ENCODE measurements around the gene OR5AN1. TPM values are rescaled to one million over a fixed set of nuclear protein-coding genes. Genes with fewer than 3 reads are reported as not detected.

OR5AN1 gene
- polyA plus RNA-seq, 3 donors = not detected

- no peak for TF ChIP-seq CTCF (IDR thresholded peaks at IDR 0.05)
- Histone ChIP-seq H3K4me1 (ENCODE audit: control insufficient read depth in 1 of 2, insufficient read depth in 2 of 2, low read length in 2 of 2) (no peaks in the 10 kb centered on the region), H3K9ac (ENCODE audit: insufficient read depth, low read length, poor library complexity, severe bottlenecking) (no peak overlapping the region), H3K27ac (ENCODE audit: low read depth in 1 of 2, low read length in 2 of 2) (no peak overlapping the region), H2AFZ (ENCODE audit: insufficient read depth, low read depth, low read length, poor library complexity, severe bottlenecking) (no peak overlapping the region), H3K9me3 (replicated peaks in 1 of 2; ENCODE audit: control insufficient read depth in 1 of 2, insufficient read depth in 1 of 2, low read length in 2 of 2) (peaks cover 0 to 7% of the 10 kb centered on the region in 2 donors), H3K4me3 (replicated peaks in 1 of 3; ENCODE audit: low read depth in 2 of 3, low read length in 3 of 3) (no peak overlapping the region), H3K27me3 (ENCODE audit: control insufficient read depth in 2 of 2, insufficient read depth in 2 of 2, low read length in 2 of 2) (no peaks in the 10 kb centered on the region), H3K4me2 (replicated peaks; ENCODE audit: extremely low read depth, low read length, poor library complexity, severe bottlenecking) (no peak overlapping the region), H4K20me1 (ENCODE audit: insufficient read depth, low read length) (no peaks in the 10 kb centered on the region), H3K79me2 (ENCODE audit: insufficient read depth, low read length) (no peaks in the 10 kb centered on the region), H3K36me3 (replicated peaks in 1 of 2; ENCODE audit: control insufficient read depth in 1 of 2, insufficient read depth in 2 of 2, low read length in 2 of 2) (no peaks in the 10 kb centered on the region)
- H3K36me3 Mint-ChIP-seq = no peaks in the 10 kb centered on the region
- H3K27ac Mint-ChIP-seq = peak overlapping the region in 1 of 7 donors; percentile 50
- peaks cover 0 to 2% (median 0%) of the 10 kb centered on the region in 3 donors for H3K27me3 Mint-ChIP-seq (ENCODE audit: low read depth in 3 of 3)
- intact Hi-C loops (cut with micrococcal nuclease) = no loop called here
- no peak for DNase-seq
- no peak overlapping the region for H3K4me3 Mint-ChIP-seq
- peaks cover 0 to 10% (median 5%) of the 10 kb centered on the region in 7 donors for H3K9me3 Mint-ChIP-seq
- WGBS (ENCODE audit: insufficient coverage) = 90% methylated on average over 4 of the region's 4 CpGs
- H3K4me1 Mint-ChIP-seq = no peaks in the 10 kb centered on the region
Measured at GRCh38 chr11:59355226-59355625, 3.5 kb upstream of the OR5AN1 start.

DNA sequence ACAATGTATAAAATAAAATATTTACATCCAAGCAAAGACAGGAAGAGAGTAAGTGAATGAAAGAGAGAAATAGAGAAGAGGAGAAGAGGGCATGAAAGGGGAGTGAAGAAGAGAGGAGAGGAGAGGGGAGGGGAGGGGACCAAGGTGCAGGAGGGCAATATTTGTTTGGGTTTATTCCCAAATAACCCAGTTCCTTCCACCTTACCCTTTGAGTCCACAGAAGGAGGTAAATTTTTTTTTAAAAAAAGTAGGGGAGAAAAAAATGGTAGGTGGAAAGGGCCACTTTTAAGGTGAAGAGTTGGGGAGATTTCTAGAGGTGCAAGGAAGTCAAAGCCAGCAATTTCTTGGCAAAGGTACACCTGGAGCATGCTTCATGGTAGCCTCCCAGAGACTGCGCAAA lies 2.1 kb upstream of the OR5AN1 start:
- Mint-ChIP-seq H3K27me3 (ENCODE audit: low read depth in 3 of 3) (peaks cover 0 to 2% (median 2%) of the 10 kb centered on the region in 3 donors), H3K9me3 (peaks cover 0 to 4% (median 3%) of the 10 kb centered on the region in 7 donors), H3K36me3 (no peaks in the 10 kb centered on the region), H3K4me1 (no peaks in the 10 kb centered on the region), H3K4me3 (no peak overlapping the region), H3K27ac (no peak overlapping the region)
- no peak overlapping the region for H3K9ac ChIP-seq (ENCODE audit: insufficient read depth, low read length, poor library complexity, severe bottlenecking)
- no peak overlapping the region for H3K27ac ChIP-seq (ENCODE audit: low read depth in 1 of 2, low read length in 2 of 2)
- H4K20me1 ChIP-seq (ENCODE audit: insufficient read depth, low read length) = no peaks in the 10 kb centered on the region
- no peak overlapping the region for H2AFZ ChIP-seq (ENCODE audit: insufficient read depth, low read depth, low read length, poor library complexity, severe bottlenecking)
- no peak overlapping the region for H3K4me3 ChIP-seq (replicated peaks in 1 of 3; ENCODE audit: low read depth in 2 of 3, low read length in 3 of 3)
- H3K4me1 ChIP-seq (ENCODE audit: control insufficient read depth in 1 of 2, insufficient read depth in 2 of 2, low read length in 2 of 2) = no peaks in the 10 kb centered on the region
- H3K79me2 ChIP-seq (ENCODE audit: insufficient read depth, low read length) = no peaks in the 10 kb centered on the region
- TF ChIP-seq CTCF (IDR thresholded peaks at IDR 0.05) = no peak
- peaks cover 0 to under 1% of the 10 kb centered on the region in 2 donors for H3K9me3 ChIP-seq (replicated peaks in 1 of 2; ENCODE audit: control insufficient read depth in 1 of 2, insufficient read depth in 1 of 2, low read length in 2 of 2)
- no peaks in the 10 kb centered on the region for H3K27me3 ChIP-seq (ENCODE audit: control insufficient read depth in 2 of 2, insufficient read depth in 2 of 2, low read length in 2 of 2)
- WGBS (ENCODE audit: insufficient coverage) = 100% methylated on average over 1 of the region's 1 CpG
- H3K4me2 ChIP-seq (replicated peaks; ENCODE audit: extremely low read depth, low read length, poor library complexity, severe bottlenecking) = no peak overlapping the region
- intact Hi-C loops (cut with micrococcal nuclease) = no loop called here
- no peak for DNase-seq
- no peaks in the 10 kb centered on the region for H3K36me3 ChIP-seq (replicated peaks in 1 of 2; ENCODE audit: control insufficient read depth in 1 of 2, insufficient read depth in 2 of 2, low read length in 2 of 2)

All from CD14-positive monocyte (primary cell).